PC-9 (cell line): ENCODE results near the gene SGCE.

Experiments used
- EZH2 ChIP-seq: fragments of 200-600 bp; sonication (generic); IDR thresholded peaks from 2 replicates; pipeline ENCODE4 v1.8.0; 2017; ENCODE audit warnings: antibody characterized with exemption, low read depth
- TF ChIP-seq, protein P1 (sequence below): fragments of 200-600 bp; sonication (generic); conservative IDR thresholded peaks from 2 replicates; pipeline ENCODE4 v1.6.1; 2017; ENCODE audit warnings: mixed run types, antibody characterized with exemption, mild to moderate bottlenecking, moderate library complexity

DNA sequence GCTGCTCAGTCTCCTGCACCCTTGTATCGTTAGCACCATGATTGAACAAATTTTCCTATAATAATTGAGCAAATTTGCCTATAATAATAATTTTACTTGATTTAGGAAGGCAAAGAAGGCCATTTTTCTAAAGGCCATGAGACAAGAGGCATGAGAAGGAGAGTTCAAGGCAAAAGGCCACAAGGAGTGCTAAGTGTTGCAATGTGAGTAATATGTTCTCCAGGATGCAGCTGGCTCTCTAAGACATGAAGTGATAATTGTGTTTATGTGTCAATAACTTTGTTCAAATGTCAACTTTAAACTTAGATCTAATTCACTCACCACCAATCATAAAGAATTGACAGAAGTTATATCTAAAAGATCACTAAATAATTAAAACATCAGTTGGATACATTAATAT, 53.8 kb downstream of the SGCE start:
- no peak for TF ChIP-seq EZH2
- TF ChIP-seq, protein P1, sequence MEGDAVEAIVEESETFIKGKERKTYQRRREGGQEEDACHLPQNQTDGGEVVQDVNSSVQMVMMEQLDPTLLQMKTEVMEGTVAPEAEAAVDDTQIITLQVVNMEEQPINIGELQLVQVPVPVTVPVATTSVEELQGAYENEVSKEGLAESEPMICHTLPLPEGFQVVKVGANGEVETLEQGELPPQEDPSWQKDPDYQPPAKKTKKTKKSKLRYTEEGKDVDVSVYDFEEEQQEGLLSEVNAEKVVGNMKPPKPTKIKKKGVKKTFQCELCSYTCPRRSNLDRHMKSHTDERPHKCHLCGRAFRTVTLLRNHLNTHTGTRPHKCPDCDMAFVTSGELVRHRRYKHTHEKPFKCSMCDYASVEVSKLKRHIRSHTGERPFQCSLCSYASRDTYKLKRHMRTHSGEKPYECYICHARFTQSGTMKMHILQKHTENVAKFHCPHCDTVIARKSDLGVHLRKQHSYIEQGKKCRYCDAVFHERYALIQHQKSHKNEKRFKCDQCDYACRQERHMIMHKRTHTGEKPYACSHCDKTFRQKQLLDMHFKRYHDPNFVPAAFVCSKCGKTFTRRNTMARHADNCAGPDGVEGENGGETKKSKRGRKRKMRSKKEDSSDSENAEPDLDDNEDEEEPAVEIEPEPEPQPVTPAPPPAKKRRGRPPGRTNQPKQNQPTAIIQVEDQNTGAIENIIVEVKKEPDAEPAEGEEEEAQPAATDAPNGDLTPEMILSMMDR, result no peak
